ENCODE measurements around the gene CWC25. TPM values are rescaled to one million over a fixed set of nuclear protein-coding genes. Genes with fewer than 3 reads are reported as not detected.

CWC25 gene
- total RNA-seq, 1 donor from 2014 or later, result 12.4 TPM

GRCh38 chr17:38798614-38799500, 26.3 kb downstream of the CWC25 start:
- Histone ChIP-seq H2AFZ (ENCODE audit: low read depth, low read length) (peak overlapping the region; percentile 46), H4K20me1 (ENCODE audit: insufficient read depth, low read length) (peaks cover 46% of the 10 kb centered on the region), H3K4me3 (ENCODE audit: insufficient read depth, low read depth, low read length) (peak overlapping the region; percentile 81), H3K27ac (ENCODE audit: low read depth, low read length) (peak overlapping the region; percentile 57), H3K79me2 (ENCODE audit: insufficient read depth, low read length) (peaks cover 52% of the 10 kb centered on the region), H3K4me1 (ENCODE audit: insufficient read depth, low read length) (peaks cover 22% of the 10 kb centered on the region), H3K27me3 (ENCODE audit: insufficient read depth, low read length) (no peaks in the 10 kb centered on the region), H3K36me3 (ENCODE audit: insufficient read depth, low read length) (peaks cover 22% of the 10 kb centered on the region), H3K9me3 (ENCODE audit: insufficient read depth, low read depth, low read length) (no peaks in the 10 kb centered on the region), H3K9ac (ENCODE audit: low read length) (peak overlapping the region; percentile 84), H3K4me2 (ENCODE audit: low read length) (peak overlapping the region; percentile 97)
- Mint-ChIP-seq H3K27me3 (ENCODE audit: low read depth, unreplicated experiment) (no peaks in the 10 kb centered on the region), H3K4me3 (ENCODE audit: unreplicated experiment) (peak overlapping the region; percentile 98), H3K9me3 (ENCODE audit: unreplicated experiment) (no peaks in the 10 kb centered on the region), H3K27ac (ENCODE audit: unreplicated experiment) (peak overlapping the region; percentile 87), H3K36me3 (ENCODE audit: low read depth, unreplicated experiment) (peaks cover 10% of the 10 kb centered on the region), H3K4me1 (ENCODE audit: low read depth, unreplicated experiment) (peaks cover 20% of the 10 kb centered on the region)
- TF ChIP-seq CTCF (IDR thresholded peaks at IDR 0.05; ENCODE audit: insufficient read depth, low read depth, low read length) (no peak), EZH2 (IDR thresholded peaks at IDR 0.05; ENCODE audit: insufficient read depth, low read length) (no peak)
- DNase-seq (ENCODE audit: low read depth) (peak; percentile 44), FAIRE-seq (no peak)

DNA sequence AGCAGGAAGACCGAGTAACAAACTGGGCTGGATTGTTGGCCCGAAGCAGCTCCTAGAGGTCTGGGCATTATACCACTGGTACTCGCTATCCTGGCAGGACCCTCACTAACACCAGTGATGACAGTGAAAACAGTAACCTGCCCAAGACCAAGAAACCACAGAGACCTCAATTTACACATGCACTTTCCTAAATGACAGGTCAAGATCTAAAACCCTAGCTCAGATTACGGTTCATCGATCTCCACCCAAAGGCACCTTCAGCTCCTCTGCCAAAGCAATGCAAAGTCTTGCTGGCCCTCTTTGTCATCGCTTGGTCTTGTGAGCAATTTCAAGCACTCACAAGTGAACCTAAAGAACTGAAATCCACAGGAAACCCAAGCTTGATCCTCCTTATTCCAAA, 27.3 kb downstream of the CWC25 start:
- no peak overlapping the region for H3K27ac ChIP-seq (ENCODE audit: low read depth, low read length)
- no peaks in the 10 kb centered on the region for H3K27me3 Mint-ChIP-seq (ENCODE audit: low read depth, unreplicated experiment)
- peaks cover 8% of the 10 kb centered on the region for H3K36me3 Mint-ChIP-seq (ENCODE audit: low read depth, unreplicated experiment)
- H3K36me3 ChIP-seq (ENCODE audit: insufficient read depth, low read length), result peaks cover 18% of the 10 kb centered on the region
- H3K27ac Mint-ChIP-seq (ENCODE audit: unreplicated experiment), result peak overlapping the region; percentile 56
- peak overlapping the region; percentile 98 for H3K4me3 Mint-ChIP-seq (ENCODE audit: unreplicated experiment)
- H3K4me1 ChIP-seq (ENCODE audit: insufficient read depth, low read length), result peaks cover 22% of the 10 kb centered on the region
- FAIRE-seq (no peak), DNase-seq (ENCODE audit: low read depth) (no peak)
- H3K4me3 ChIP-seq (ENCODE audit: insufficient read depth, low read depth, low read length), result peak overlapping the region; percentile 81
- H3K4me2 ChIP-seq (ENCODE audit: low read length), result peak overlapping the region; percentile 97
- H3K4me1 Mint-ChIP-seq (ENCODE audit: low read depth, unreplicated experiment), result peaks cover 20% of the 10 kb centered on the region
- H3K9me3 Mint-ChIP-seq (ENCODE audit: unreplicated experiment), result no peaks in the 10 kb centered on the region
- peak overlapping the region; percentile 84 for H3K9ac ChIP-seq (ENCODE audit: low read length)
- no peak overlapping the region for H2AFZ ChIP-seq (ENCODE audit: low read depth, low read length)
- H4K20me1 ChIP-seq (ENCODE audit: insufficient read depth, low read length), result peaks cover 50% of the 10 kb centered on the region
- H3K79me2 ChIP-seq (ENCODE audit: insufficient read depth, low read length), result peaks cover 59% of the 10 kb centered on the region
- H3K9me3 ChIP-seq (ENCODE audit: insufficient read depth, low read depth, low read length), result no peaks in the 10 kb centered on the region
- no peaks in the 10 kb centered on the region for H3K27me3 ChIP-seq (ENCODE audit: insufficient read depth, low read length)
- TF ChIP-seq CTCF (IDR thresholded peaks at IDR 0.05; ENCODE audit: insufficient read depth, low read depth, low read length) (no peak), EZH2 (IDR thresholded peaks at IDR 0.05; ENCODE audit: insufficient read depth, low read length) (no peak)

GRCh38 chr17:38797158-38797490, 28.0 kb downstream of the CWC25 start:
- Histone ChIP-seq H3K79me2 (ENCODE audit: insufficient read depth, low read length) (peaks cover 66% of the 10 kb centered on the region), H3K4me1 (ENCODE audit: insufficient read depth, low read length) (peaks cover 22% of the 10 kb centered on the region), H3K27me3 (ENCODE audit: insufficient read depth, low read length) (no peaks in the 10 kb centered on the region), H3K27ac (ENCODE audit: low read depth, low read length) (no peak overlapping the region), H3K36me3 (ENCODE audit: insufficient read depth, low read length) (peaks cover 11% of the 10 kb centered on the region), H3K9ac (ENCODE audit: low read length) (no peak overlapping the region), H2AFZ (ENCODE audit: low read depth, low read length) (no peak overlapping the region), H3K9me3 (ENCODE audit: insufficient read depth, low read depth, low read length) (no peaks in the 10 kb centered on the region), H3K4me2 (ENCODE audit: low read length) (peak overlapping the region; percentile 97), H3K4me3 (ENCODE audit: insufficient read depth, low read depth, low read length) (peak overlapping the region; percentile 81), H4K20me1 (ENCODE audit: insufficient read depth, low read length) (peaks cover 56% of the 10 kb centered on the region)
- no peaks in the 10 kb centered on the region for H3K9me3 Mint-ChIP-seq (ENCODE audit: unreplicated experiment)
- DNase-seq (ENCODE audit: low read depth) (peak; percentile 12), FAIRE-seq (no peak)
- peak overlapping the region; percentile 98 for H3K4me3 Mint-ChIP-seq (ENCODE audit: unreplicated experiment)
- no peak overlapping the region for H3K27ac Mint-ChIP-seq (ENCODE audit: unreplicated experiment)
- TF ChIP-seq CTCF (IDR thresholded peaks at IDR 0.05; ENCODE audit: insufficient read depth, low read depth, low read length) (no peak), EZH2 (IDR thresholded peaks at IDR 0.05; ENCODE audit: insufficient read depth, low read length) (no peak)
- H3K4me1 Mint-ChIP-seq (ENCODE audit: low read depth, unreplicated experiment), result peaks cover 20% of the 10 kb centered on the region
- no peaks in the 10 kb centered on the region for H3K27me3 Mint-ChIP-seq (ENCODE audit: low read depth, unreplicated experiment)
- peaks cover 10% of the 10 kb centered on the region for H3K36me3 Mint-ChIP-seq (ENCODE audit: low read depth, unreplicated experiment)

All from astrocyte (in vitro differentiated cells and primary cell).